ENCODE measurements around the gene KRT28. TPM values are rescaled to one million over a fixed set of nuclear protein-coding genes. Genes with fewer than 3 reads are reported as not detected.

KRT28 gene
- total RNA-seq, 1 donor from 2014 or later = not detected

GRCh38 chr17:40793832-40794231 is 5.9 kb downstream of the KRT28 start:
- Mint-ChIP-seq H3K4me3 (ENCODE audit: low read depth) (no peak overlapping the region), H3K9me3 (no peaks in the 10 kb centered on the region)

GRCh38 chr17:40791787-40792436 is 7.8 kb downstream of the KRT28 start:
- no peaks in the 10 kb centered on the region for H3K9me3 Mint-ChIP-seq
- H3K36me3 Mint-ChIP-seq (ENCODE audit: low read depth) = no peaks in the 10 kb centered on the region
- intact Hi-C loops (cut with micrococcal nuclease) = loop anchor here (5.0 to 10.0 kb wide), 2 partner anchors 170 to 437 kb away; no protein-coding TSS in a partner anchor
- no peak overlapping the region for H3K4me3 Mint-ChIP-seq (ENCODE audit: low read depth)
- DNase-seq (ENCODE audit: low spot score) = no peak
- no peaks in the 10 kb centered on the region for H3K4me1 Mint-ChIP-seq (ENCODE audit: low read depth)
- H3K27me3 Mint-ChIP-seq (ENCODE audit: low read depth) = peaks cover 33% of the 10 kb centered on the region
- H3K27ac Mint-ChIP-seq = no peak overlapping the region

More at GRCh38 chr17:40793832-40794231, 5.9 kb downstream of the KRT28 start:
- DNase-seq (ENCODE audit: low spot score) = no peak
- Mint-ChIP-seq H3K4me1 (ENCODE audit: low read depth) (no peaks in the 10 kb centered on the region), H3K27me3 (ENCODE audit: low read depth) (peaks cover 31% of the 10 kb centered on the region), H3K27ac (no peak overlapping the region), H3K36me3 (ENCODE audit: low read depth) (no peaks in the 10 kb centered on the region)
- intact Hi-C loops (cut with micrococcal nuclease) = loop anchor here (5.0 to 10.0 kb wide), 2 partner anchors 172 to 439 kb away; no protein-coding TSS in a partner anchor

GRCh38 chr17:40791111-40791510 is 8.6 kb downstream of the KRT28 start:
- Mint-ChIP-seq H3K27me3 (ENCODE audit: low read depth) (peaks cover 29% of the 10 kb centered on the region), H3K4me3 (ENCODE audit: low read depth) (no peak overlapping the region), H3K27ac (no peak overlapping the region), H3K4me1 (ENCODE audit: low read depth) (no peaks in the 10 kb centered on the region), H3K36me3 (ENCODE audit: low read depth) (no peaks in the 10 kb centered on the region), H3K9me3 (no peaks in the 10 kb centered on the region)
- intact Hi-C loops (cut with micrococcal nuclease) = loop anchor here (5.0 to 10.0 kb wide), 2 partner anchors 169 to 436 kb away; no protein-coding TSS in a partner anchor
- no peak for DNase-seq (ENCODE audit: low spot score)

GRCh38 chr17:40782450-40782849 is 17.3 kb downstream of the KRT28 start, which contains the start of gene KRT27:
Gene KRT27 (minus strand): TSS chr17:40782550. CDS start chr17:40782493, 57 bp downstream.
- Mint-ChIP-seq H3K36me3 (ENCODE audit: low read depth) (no peaks in the 10 kb centered on the region), H3K4me3 (ENCODE audit: low read depth) (no peak within 1 kb of the TSS), H3K27me3 (ENCODE audit: low read depth) (peaks cover 35% of the 10 kb centered on the region), H3K27ac (no peak within 1 kb of the TSS), H3K4me1 (ENCODE audit: low read depth) (no peaks in the 10 kb centered on the region), H3K9me3 (no peaks in the 10 kb centered on the region)
- no peak for DNase-seq (ENCODE audit: low spot score)
- intact Hi-C loops (cut with micrococcal nuclease) = no loop called here

- no peak overlapping the region for H3K27ac Mint-ChIP-seq
- H3K9me3 Mint-ChIP-seq = no peaks in the 10 kb centered on the region
- H3K4me3 Mint-ChIP-seq (ENCODE audit: low read depth) = no peak overlapping the region
- intact Hi-C loops (cut with micrococcal nuclease) = no loop called here
- no peak for DNase-seq (ENCODE audit: low spot score)
- H3K4me1 Mint-ChIP-seq (ENCODE audit: low read depth) = no peaks in the 10 kb centered on the region
- H3K36me3 Mint-ChIP-seq (ENCODE audit: low read depth) = no peaks in the 10 kb centered on the region
- H3K27me3 Mint-ChIP-seq (ENCODE audit: low read depth) = peaks cover 49% of the 10 kb centered on the region
Measured at GRCh38 chr17:40779181-40779909, 20.4 kb downstream of the KRT28 start.

DNA sequence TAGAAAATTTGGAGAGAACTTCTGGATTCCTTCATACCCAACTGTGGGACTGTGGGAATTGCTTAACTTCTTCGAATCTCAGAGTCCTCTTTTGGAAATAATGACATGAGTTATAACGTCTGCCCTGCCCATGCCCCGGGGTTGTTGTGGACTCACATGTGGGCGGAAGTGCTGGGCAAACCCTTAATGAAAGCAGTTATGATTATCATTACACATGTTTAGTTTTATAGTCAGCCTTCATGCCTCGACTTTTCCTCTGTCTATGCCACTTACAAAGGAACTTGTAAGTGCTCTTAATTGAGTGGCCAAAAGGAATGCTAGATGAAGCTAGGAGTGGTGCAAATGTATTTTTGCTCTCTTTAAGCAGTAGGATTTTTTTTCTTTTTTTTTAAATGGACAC is 21.3 kb downstream of the KRT28 start:
- Mint-ChIP-seq H3K9me3 (no peaks in the 10 kb centered on the region), H3K36me3 (ENCODE audit: low read depth) (no peaks in the 10 kb centered on the region), H3K4me3 (ENCODE audit: low read depth) (no peak overlapping the region), H3K27me3 (ENCODE audit: low read depth) (peaks cover 52% of the 10 kb centered on the region), H3K27ac (no peak overlapping the region), H3K4me1 (ENCODE audit: low read depth) (no peaks in the 10 kb centered on the region)
- no peak for DNase-seq (ENCODE audit: low spot score)
- intact Hi-C loops (cut with micrococcal nuclease) = no loop called here

GRCh38 chr17:40777971-40778370 is 21.8 kb downstream of the KRT28 start:
- no peak for DNase-seq (ENCODE audit: low spot score)
- Mint-ChIP-seq H3K27ac (no peak overlapping the region), H3K9me3 (no peaks in the 10 kb centered on the region), H3K27me3 (ENCODE audit: low read depth) (peaks cover 50% of the 10 kb centered on the region), H3K36me3 (ENCODE audit: low read depth) (no peaks in the 10 kb centered on the region), H3K4me1 (ENCODE audit: low read depth) (no peaks in the 10 kb centered on the region), H3K4me3 (ENCODE audit: low read depth) (no peak overlapping the region)
- intact Hi-C loops (cut with micrococcal nuclease) = no loop called here

- Mint-ChIP-seq H3K27me3 (ENCODE audit: low read depth) (peaks cover 55% of the 10 kb centered on the region), H3K9me3 (no peaks in the 10 kb centered on the region), H3K4me3 (ENCODE audit: low read depth) (no peak overlapping the region), H3K4me1 (ENCODE audit: low read depth) (no peaks in the 10 kb centered on the region), H3K27ac (no peak overlapping the region), H3K36me3 (ENCODE audit: low read depth) (no peaks in the 10 kb centered on the region)
- intact Hi-C loops (cut with micrococcal nuclease) = no loop called here
- no peak for DNase-seq (ENCODE audit: low spot score)
Measured at GRCh38 chr17:40777459-40777858, 22.3 kb downstream of the KRT28 start.

DNA sequence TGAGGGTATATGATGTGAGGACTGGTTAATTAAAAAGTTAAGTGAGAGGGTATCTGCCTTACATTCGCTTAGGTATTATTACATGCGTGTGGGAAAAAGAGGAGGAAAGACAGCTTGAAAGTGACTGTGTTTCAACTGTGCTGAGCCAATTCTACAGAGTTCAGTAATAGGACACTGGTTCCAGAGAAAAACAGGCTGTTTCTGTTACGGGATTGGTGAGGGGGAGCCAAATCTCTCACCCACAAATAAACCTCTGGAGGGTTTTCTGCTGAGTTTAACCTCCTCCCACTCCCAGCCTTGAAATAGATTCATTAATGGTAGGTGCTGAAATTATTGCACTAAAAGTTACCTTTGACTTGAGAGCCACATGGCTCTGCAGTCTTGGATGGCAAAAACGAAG is 23.8 kb downstream of the KRT28 start:
- H3K9me3 Mint-ChIP-seq = no peaks in the 10 kb centered on the region
- peaks cover 61% of the 10 kb centered on the region for H3K27me3 Mint-ChIP-seq (ENCODE audit: low read depth)
- H3K27ac Mint-ChIP-seq = no peak overlapping the region
- no peak overlapping the region for H3K4me3 Mint-ChIP-seq (ENCODE audit: low read depth)
- DNase-seq (ENCODE audit: low spot score) = no peak
- no peaks in the 10 kb centered on the region for H3K36me3 Mint-ChIP-seq (ENCODE audit: low read depth)
- intact Hi-C loops (cut with micrococcal nuclease) = no loop called here
- no peaks in the 10 kb centered on the region for H3K4me1 Mint-ChIP-seq (ENCODE audit: low read depth)

- no peaks in the 10 kb centered on the region for H3K36me3 Mint-ChIP-seq (ENCODE audit: low read depth)
Measured at GRCh38 chr17:40772101-40772500, 27.7 kb downstream of the KRT28 start, which contains the start of gene KRT26. Gene KRT26 (minus strand): TSS chr17:40772201. CDS start chr17:40772113, 88 bp downstream.

DNA sequence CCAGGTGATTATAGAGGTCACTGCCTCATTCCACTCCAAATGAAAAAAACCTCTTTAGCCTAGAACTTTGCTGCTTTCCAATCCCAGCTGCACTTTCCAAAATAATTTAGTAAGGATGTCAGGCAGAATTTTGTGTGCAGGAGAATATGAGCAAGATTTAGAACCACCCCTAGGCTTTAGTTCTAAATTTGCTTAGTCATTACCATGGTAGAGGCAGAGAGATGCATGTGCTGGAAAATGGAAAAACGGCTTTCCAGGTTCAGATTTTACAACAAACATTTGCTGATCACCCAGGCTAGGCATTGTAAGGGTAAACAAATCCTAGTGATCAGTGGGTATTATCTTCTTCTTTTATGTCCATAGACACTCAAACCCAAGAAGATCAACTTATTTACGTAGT is 34.1 kb downstream of the KRT28 start:
- no peaks in the 10 kb centered on the region for H3K4me1 Mint-ChIP-seq (ENCODE audit: low read depth)
- H3K27ac Mint-ChIP-seq = no peak overlapping the region
- no peak for DNase-seq (ENCODE audit: low spot score)
- H3K9me3 Mint-ChIP-seq = peaks cover 25% of the 10 kb centered on the region
- peaks cover 13% of the 10 kb centered on the region for H3K27me3 Mint-ChIP-seq (ENCODE audit: low read depth)
- intact Hi-C loops (cut with micrococcal nuclease) = no loop called here
- H3K36me3 Mint-ChIP-seq (ENCODE audit: low read depth) = no peaks in the 10 kb centered on the region
- H3K4me3 Mint-ChIP-seq (ENCODE audit: low read depth) = no peak overlapping the region

More at GRCh38 chr17:40772101-40772500, 27.7 kb downstream of the KRT28 start, which contains the start of gene KRT26:
- Mint-ChIP-seq H3K4me3 (ENCODE audit: low read depth) (no peak within 1 kb of the TSS), H3K27me3 (ENCODE audit: low read depth) (peaks cover 37% of the 10 kb centered on the region), H3K27ac (no peak within 1 kb of the TSS), H3K4me1 (ENCODE audit: low read depth) (no peaks in the 10 kb centered on the region), H3K9me3 (no peaks in the 10 kb centered on the region)
- DNase-seq (ENCODE audit: low spot score) = no peak
- intact Hi-C loops (cut with micrococcal nuclease) = no loop called here

- DNase-seq (ENCODE audit: low spot score) = no peak
- peaks cover 44% of the 10 kb centered on the region for H3K9me3 Mint-ChIP-seq
- intact Hi-C loops (cut with micrococcal nuclease) = no loop called here
- peaks cover 13% of the 10 kb centered on the region for H3K27me3 Mint-ChIP-seq (ENCODE audit: low read depth)
- no peaks in the 10 kb centered on the region for H3K4me1 Mint-ChIP-seq (ENCODE audit: low read depth)
- no peaks in the 10 kb centered on the region for H3K36me3 Mint-ChIP-seq (ENCODE audit: low read depth)
- no peak overlapping the region for H3K4me3 Mint-ChIP-seq (ENCODE audit: low read depth)
- no peak overlapping the region for H3K27ac Mint-ChIP-seq
Measured at GRCh38 chr17:40763752-40764151, 36.0 kb downstream of the KRT28 start.

All from activated T-helper 2 cell treated with anti-CD3 and anti-CD28 coated beads, Interferon-gamma antibody, Interleukin-2, Interleukin-4, amounts not matched to agents 10 μg/mL and 5 μg/mL and 100 μg/mL, durations not matched to agents 14 hours and 24 hours and 36 hours (primary cell).